Measurements from ENCODE around the gene PREX1. TPM values are rescaled to one million over a fixed set of nuclear protein-coding genes. Genes with fewer than 3 reads are reported as not detected.

PREX1 gene
- polyA plus RNA-seq, 1 donor (not counting 4 experiments of a cell fraction or from before 2014, with no cell fraction given) = 0.22 TPM

GRCh38 chr20:48822178-48822577 lies 5.6 kb downstream of the PREX1 start:
- Histone ChIP-seq H3K27ac (ENCODE audit: control insufficient read depth, insufficient read depth, low read length) (no peak overlapping the region), H3K27me3 (ENCODE audit: control insufficient read depth, extremely low read depth, insufficient read depth, low read length) (peaks cover 15% of the 10 kb centered on the region), H3K4me3 (ENCODE audit: control insufficient read depth in 2 of 3, extremely low read depth in 1 of 3, insufficient read depth in 2 of 3, low read depth in 1 of 3, low read length in 3 of 3) (no peak overlapping the region), H4K20me1 (ENCODE audit: control insufficient read depth, extremely low read depth, insufficient read depth, low read length) (no peaks in the 10 kb centered on the region), H3K79me2 (ENCODE audit: control insufficient read depth, insufficient read depth, low read length) (no peaks in the 10 kb centered on the region), H3K4me1 (ENCODE audit: control insufficient read depth, extremely low read depth, insufficient read depth, low read length) (peaks cover 19% of the 10 kb centered on the region), H3K9ac (ENCODE audit: control insufficient read depth, extremely low read depth, insufficient read depth, low read length) (no peak overlapping the region), H3K4me2 (ENCODE audit: control insufficient read depth, extremely low read depth, insufficient read depth, low read depth, low read length) (no peak overlapping the region), H3K9me1 (ENCODE audit: control insufficient read depth, extremely low read depth, insufficient read depth, low read length) (no peaks in the 10 kb centered on the region), H2AFZ (ENCODE audit: control insufficient read depth, low read length) (no peak overlapping the region), H3K9me3 (ENCODE audit: control insufficient read depth, low read depth, low read length) (no peaks in the 10 kb centered on the region), H3K36me3 (ENCODE audit: control insufficient read depth in 2 of 2, extremely low read depth in 1 of 2, insufficient read depth in 2 of 2, low read length in 2 of 2) (no peaks in the 10 kb centered on the region)
- no peak for TF ChIP-seq EZH2 (IDR thresholded peaks at IDR 0.05; ENCODE audit: low read length)
- no peak for TF ChIP-seq CTCF (optimal IDR thresholded peaks at IDR 0.05 in 1 of 3, IDR thresholded peaks at IDR 0.05 in 1 of 3, conservative IDR thresholded peaks at IDR 0.05 in 1 of 3; ENCODE audit: extremely low read depth in 1 of 3, insufficient read depth in 2 of 3, low read length in 3 of 3)
- DNase-seq (ENCODE audit: low read depth, low spot score) (no peak), FAIRE-seq (no peak)
- dilution Hi-C loops (cut with MboI; ENCODE audit: extremely low pct_ligation_motif_present, low sequenced_read_pairs) = no loop called here

GRCh38 chr20:48821261-48821920 lies 6.4 kb downstream of the PREX1 start:
- Histone ChIP-seq H3K4me2 (ENCODE audit: control insufficient read depth, extremely low read depth, insufficient read depth, low read depth, low read length) (no peak overlapping the region), H3K79me2 (ENCODE audit: control insufficient read depth, insufficient read depth, low read length) (no peaks in the 10 kb centered on the region), H3K9ac (ENCODE audit: control insufficient read depth, extremely low read depth, insufficient read depth, low read length) (no peak overlapping the region), H3K9me3 (ENCODE audit: control insufficient read depth, low read depth, low read length) (no peaks in the 10 kb centered on the region), H3K4me1 (ENCODE audit: control insufficient read depth, extremely low read depth, insufficient read depth, low read length) (peaks cover 19% of the 10 kb centered on the region), H3K27me3 (ENCODE audit: control insufficient read depth, extremely low read depth, insufficient read depth, low read length) (peaks cover 10% of the 10 kb centered on the region), H4K20me1 (ENCODE audit: control insufficient read depth, extremely low read depth, insufficient read depth, low read length) (no peaks in the 10 kb centered on the region), H3K9me1 (ENCODE audit: control insufficient read depth, extremely low read depth, insufficient read depth, low read length) (no peaks in the 10 kb centered on the region), H3K27ac (ENCODE audit: control insufficient read depth, insufficient read depth, low read length) (no peak overlapping the region), H2AFZ (ENCODE audit: control insufficient read depth, low read length) (no peak overlapping the region), H3K36me3 (ENCODE audit: control insufficient read depth in 2 of 2, extremely low read depth in 1 of 2, insufficient read depth in 2 of 2, low read length in 2 of 2) (no peaks in the 10 kb centered on the region), H3K4me3 (ENCODE audit: control insufficient read depth in 2 of 3, extremely low read depth in 1 of 3, insufficient read depth in 2 of 3, low read depth in 1 of 3, low read length in 3 of 3) (no peak overlapping the region)
- dilution Hi-C loops (cut with MboI; ENCODE audit: extremely low pct_ligation_motif_present, low sequenced_read_pairs) = no loop called here
- DNase-seq (ENCODE audit: low read depth, low spot score) (no peak), FAIRE-seq (no peak)
- TF ChIP-seq EZH2 (IDR thresholded peaks at IDR 0.05; ENCODE audit: low read length) (no peak), CTCF (optimal IDR thresholded peaks at IDR 0.05 in 1 of 3, IDR thresholded peaks at IDR 0.05 in 1 of 3, conservative IDR thresholded peaks at IDR 0.05 in 1 of 3; ENCODE audit: extremely low read depth in 1 of 3, insufficient read depth in 2 of 3, low read length in 3 of 3) (no peak)
